Measurements from ENCODE around the gene DEFB119.
"Not testable (repeated sequence)": the region's sequence is repeated elsewhere in the genome, so short reads cannot be mapped to it uniquely, and the experiment has no call there.

Gene DEFB119

GRCh38 chr20:31390490-31390889 is at the start of gene DEFB119:
Gene DEFB119, minus strand, starts transcription at chr20:31390590. Its CDS starts 107 bp downstream, at chr20:31390483.
- no peak for DNase-seq

- DNase-seq: no peak
Observed at GRCh38 chr20:31430568-31431115, 40.3 kb upstream of the DEFB119 start.

GRCh38 chr20:31427576-31427975 is 37.2 kb upstream of the DEFB119 start:
- not testable (repeated sequence) for DNase-seq

- DNase-seq: not testable (repeated sequence)
Observed at GRCh38 chr20:31426891-31427551, 36.6 kb upstream of the DEFB119 start.

- DNase-seq: no peak
Observed at GRCh38 chr20:31425797-31426196, 35.4 kb upstream of the DEFB119 start.

- DNase-seq: no peak
Observed at GRCh38 chr20:31418307-31418706, 27.9 kb upstream of the DEFB119 start.

- no peak for DNase-seq
Observed at GRCh38 chr20:31415653-31416052, 25.3 kb upstream of the DEFB119 start.

- DNase-seq: no peak
Observed at GRCh38 chr20:31414381-31414780, 24.0 kb upstream of the DEFB119 start.

- no peak for DNase-seq
Observed at GRCh38 chr20:31410011-31410410, 19.6 kb upstream of the DEFB119 start.

GRCh38 chr20:31406115-31406514 is 15.7 kb upstream of the DEFB119 start, which contains the start of gene DEFB121:
Gene DEFB121, minus strand, starts transcription at chr20:31406215. Its CDS starts 63 bp downstream, at chr20:31406152.
- DNase-seq: no peak

- DNase-seq: no peak
Observed at GRCh38 chr20:31403886-31404285, 13.5 kb upstream of the DEFB119 start.

- DNase-seq: no peak
Observed at GRCh38 chr20:31394900-31395299, 4.5 kb upstream of the DEFB119 start.

- DNase-seq: no peak
Observed at GRCh38 chr20:31392836-31393235, 2.4 kb upstream of the DEFB119 start.

GRCh38 chr20:31374346-31374745 is 16.0 kb downstream of the DEFB119 start:
- no peak for DNase-seq

GRCh38 chr20:31368301-31368700 is 22.1 kb downstream of the DEFB119 start, which contains the start of gene DEFB118:
Gene DEFB118, plus strand, starts transcription at chr20:31368601. Its CDS starts 50 bp downstream, at chr20:31368651.
- DNase-seq: no peak

GRCh38 chr20:31364272-31364671 is 26.1 kb downstream of the DEFB119 start:
- not testable (repeated sequence) for DNase-seq

GRCh38 chr20:31363295-31363694 is 27.1 kb downstream of the DEFB119 start:
- DNase-seq: no peak

- DNase-seq: no peak
Observed at GRCh38 chr20:31355981-31356380, 34.4 kb downstream of the DEFB119 start.

- no peak for DNase-seq
Observed at GRCh38 chr20:31341470-31341869, 48.9 kb downstream of the DEFB119 start.

- no peak for DNase-seq
Observed at GRCh38 chr20:31330893-31331292, 59.5 kb downstream of the DEFB119 start.

Measured in activated CD4-positive, alpha-beta T cell treated with anti-CD3 and anti-CD28 coated beads, Interleukin-2, amount 50 U/mL, for 16 hours (primary cell).